Stimulated activated CD4-positive, alpha-beta T cell treated with anti-CD3 and anti-CD28 coated beads, Interleukin-4, amount 100 ng/mL, for 1 hour (primary cell): Measurements from ENCODE around the gene RANBP3.
"Not testable (repeated sequence)": the region's sequence is repeated elsewhere in the genome, so short reads cannot be mapped to it uniquely, and the experiment has no call there.

ENCODE experiments used
- DNase-seq: peaks from one replicate; pipeline ENCODE4 v3.0.0-alpha.2; 2020

RANBP3 gene

GRCh38 chr19:5877882-5878281, 100.1 kb downstream of the RANBP3 start:
- DNase-seq: no peak

GRCh38 chr19:5877427-5877826, 100.5 kb downstream of the RANBP3 start:
- DNase-seq: no peak

- DNase-seq: not testable (repeated sequence)
These were observed 103.4 kb downstream of the RANBP3 start for GRCh38 chr19:5874496-5874895.

- DNase-seq: no peak
These were observed 104.2 kb downstream of the RANBP3 start for GRCh38 chr19:5873617-5874199.

GRCh38 chr19:5870986-5871394, 107.0 kb downstream of the RANBP3 start:
- no peak for DNase-seq

- no peak for DNase-seq
These were observed 110.5 kb downstream of the RANBP3 start for GRCh38 chr19:5867201-5868136.
